Measurements from ENCODE around the gene ZNF443.
"Not testable (repeated sequence)": the region's sequence is repeated elsewhere in the genome, so short reads cannot be mapped to it uniquely, and the experiment has no call there.

- TF ChIP-seq EZH2 (IDR thresholded peaks at IDR 0.05; ENCODE audit: borderline replicate concordance, low read depth, low read length, severe bottlenecking); POLR2A (IDR thresholded peaks at IDR 0.05; ENCODE audit: low read depth, low read length); MYC (IDR thresholded peaks at IDR 0.05; ENCODE audit: low read depth, low read length); MAX (IDR thresholded peaks at IDR 0.05; ENCODE audit: insufficient read depth, insufficient read length): not testable (repeated sequence)
- TF ChIP-seq, protein P1, sequence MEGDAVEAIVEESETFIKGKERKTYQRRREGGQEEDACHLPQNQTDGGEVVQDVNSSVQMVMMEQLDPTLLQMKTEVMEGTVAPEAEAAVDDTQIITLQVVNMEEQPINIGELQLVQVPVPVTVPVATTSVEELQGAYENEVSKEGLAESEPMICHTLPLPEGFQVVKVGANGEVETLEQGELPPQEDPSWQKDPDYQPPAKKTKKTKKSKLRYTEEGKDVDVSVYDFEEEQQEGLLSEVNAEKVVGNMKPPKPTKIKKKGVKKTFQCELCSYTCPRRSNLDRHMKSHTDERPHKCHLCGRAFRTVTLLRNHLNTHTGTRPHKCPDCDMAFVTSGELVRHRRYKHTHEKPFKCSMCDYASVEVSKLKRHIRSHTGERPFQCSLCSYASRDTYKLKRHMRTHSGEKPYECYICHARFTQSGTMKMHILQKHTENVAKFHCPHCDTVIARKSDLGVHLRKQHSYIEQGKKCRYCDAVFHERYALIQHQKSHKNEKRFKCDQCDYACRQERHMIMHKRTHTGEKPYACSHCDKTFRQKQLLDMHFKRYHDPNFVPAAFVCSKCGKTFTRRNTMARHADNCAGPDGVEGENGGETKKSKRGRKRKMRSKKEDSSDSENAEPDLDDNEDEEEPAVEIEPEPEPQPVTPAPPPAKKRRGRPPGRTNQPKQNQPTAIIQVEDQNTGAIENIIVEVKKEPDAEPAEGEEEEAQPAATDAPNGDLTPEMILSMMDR (IDR thresholded peaks at IDR 0.05; ENCODE audit: extremely low read depth in 1 of 2, insufficient read depth in 1 of 2, low read depth in 1 of 2, low read length in 2 of 2) = not testable (repeated sequence)
Observed at GRCh38 chr19:12439686-12440540, 908 bp downstream of the ZNF443 start.

Measured in endothelial cell of umbilical vein (primary cell).